Activated T-helper 1 cell treated with Interleukin-2 at 50 U/mL for 16 hours (primary cell): ENCODE data around the gene MFAP3L.

Source experiments
- DNase-seq: peaks from one replicate; pipeline ENCODE4 v3.0.0-alpha.2; 2020; ENCODE audit warnings: low read depth

MFAP3L gene

GRCh38 chr4:169941141-169941540 is 85.1 kb downstream of the MFAP3L start:
- DNase-seq: no peak

- DNase-seq: no peak
Observed at GRCh38 chr4:169940460-169940859, 85.7 kb downstream of the MFAP3L start.
